Uterus (tissue), 2 donors: ENCODE data around the gene KLK5.

Source experiments
- POLR2A ChIP-seq, 2 donors: fragments of 450-650 bp; IDR thresholded peaks; one replicate each; pipeline ENCODE4 v1.6.1; 2016; ENCODE audit warnings: antibody characterized with exemption in 2 of 2, mild to moderate bottlenecking in 1 of 2, moderate library complexity in 1 of 2
- TF ChIP-seq, protein P1 (sequence below), 4 experiments: fragments of 200-600 bp in 2 of 4; fragments of 450-650 bp in 2 of 4; sonication (generic) in 2 of 4; IDR thresholded peaks; one replicate each; pipeline ENCODE4 v1.5.1; 2016 to 2019; ENCODE audit warnings: antibody characterized with exemption in 4 of 4, mild to moderate bottlenecking in 2 of 4, moderate library complexity in 1 of 4

DNA sequence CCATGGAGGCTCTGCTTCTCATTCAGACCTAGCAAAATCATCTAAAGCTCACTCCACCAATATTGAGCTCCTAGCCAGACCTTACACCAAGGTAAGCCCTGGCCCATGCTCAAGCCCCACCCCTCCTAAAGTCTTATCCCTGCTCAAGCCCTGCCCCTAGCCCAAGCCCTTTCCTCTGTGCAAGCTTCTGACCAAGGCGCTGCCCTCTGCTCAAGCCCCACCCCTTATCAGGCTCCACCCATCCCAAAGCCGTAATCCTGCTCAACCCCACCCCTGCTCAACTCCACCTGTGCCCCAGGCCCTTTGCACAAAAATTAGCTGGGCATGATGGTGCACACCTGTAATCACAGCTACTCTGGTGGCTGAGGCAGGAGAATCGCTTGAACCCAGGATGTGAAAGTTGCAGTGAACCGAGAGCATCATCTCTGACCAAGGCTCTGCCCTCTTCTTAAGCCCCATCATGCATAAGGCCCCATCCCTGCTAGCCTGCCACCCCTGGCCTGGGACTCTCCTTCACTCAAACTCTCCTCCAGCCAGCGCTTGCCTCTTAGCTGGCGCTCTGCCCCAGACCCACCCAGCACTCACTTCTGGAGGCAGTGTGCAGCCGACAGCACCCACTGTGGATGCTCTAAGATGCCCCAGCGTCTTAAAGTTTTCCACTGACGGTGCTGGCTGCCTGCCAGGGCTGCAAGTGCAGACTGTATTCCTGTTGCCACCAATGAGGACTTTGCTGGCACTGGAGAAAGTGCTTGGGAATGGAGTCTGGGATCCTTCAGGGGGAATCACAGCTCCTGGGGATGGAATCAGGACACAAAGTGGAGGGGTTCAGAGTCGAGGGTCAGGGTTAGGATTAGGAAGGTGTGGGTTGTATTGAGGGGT is 58.1 kb downstream of the KLK5 start:
- TF ChIP-seq, protein P1, sequence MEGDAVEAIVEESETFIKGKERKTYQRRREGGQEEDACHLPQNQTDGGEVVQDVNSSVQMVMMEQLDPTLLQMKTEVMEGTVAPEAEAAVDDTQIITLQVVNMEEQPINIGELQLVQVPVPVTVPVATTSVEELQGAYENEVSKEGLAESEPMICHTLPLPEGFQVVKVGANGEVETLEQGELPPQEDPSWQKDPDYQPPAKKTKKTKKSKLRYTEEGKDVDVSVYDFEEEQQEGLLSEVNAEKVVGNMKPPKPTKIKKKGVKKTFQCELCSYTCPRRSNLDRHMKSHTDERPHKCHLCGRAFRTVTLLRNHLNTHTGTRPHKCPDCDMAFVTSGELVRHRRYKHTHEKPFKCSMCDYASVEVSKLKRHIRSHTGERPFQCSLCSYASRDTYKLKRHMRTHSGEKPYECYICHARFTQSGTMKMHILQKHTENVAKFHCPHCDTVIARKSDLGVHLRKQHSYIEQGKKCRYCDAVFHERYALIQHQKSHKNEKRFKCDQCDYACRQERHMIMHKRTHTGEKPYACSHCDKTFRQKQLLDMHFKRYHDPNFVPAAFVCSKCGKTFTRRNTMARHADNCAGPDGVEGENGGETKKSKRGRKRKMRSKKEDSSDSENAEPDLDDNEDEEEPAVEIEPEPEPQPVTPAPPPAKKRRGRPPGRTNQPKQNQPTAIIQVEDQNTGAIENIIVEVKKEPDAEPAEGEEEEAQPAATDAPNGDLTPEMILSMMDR (IDR thresholded peaks at IDR 0.05) = no peak
- no peak for TF ChIP-seq POLR2A (IDR thresholded peaks at IDR 0.05)
